ENCODE data around the gene CCRL2. TPM values are rescaled to one million over a fixed set of nuclear protein-coding genes. Genes with fewer than 3 reads are reported as not detected.

CCRL2 gene
- total RNA-seq, 1 experiment from 2014 or later, result not detected

DNA sequence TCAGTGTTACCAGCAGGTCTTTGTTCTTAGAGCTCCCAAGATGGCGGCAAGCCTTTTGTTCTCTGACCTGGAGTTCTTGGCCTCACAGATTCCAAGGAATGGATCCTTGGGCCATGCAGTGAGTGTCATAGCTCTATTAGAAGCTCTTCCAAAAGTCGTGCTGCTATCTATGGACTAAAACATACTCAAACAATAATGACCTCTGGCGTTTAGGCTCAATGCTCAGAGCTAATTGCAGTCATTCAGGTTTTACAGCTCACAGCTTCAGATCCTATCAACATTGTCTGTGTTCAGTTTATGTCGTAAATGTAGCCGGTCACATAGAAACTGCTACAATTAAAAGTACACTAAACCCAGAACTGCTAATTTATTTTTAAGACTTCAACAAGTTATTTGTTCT lies 22.2 kb downstream of the CCRL2 start (continued):
- TF ChIP-seq, protein P1, sequence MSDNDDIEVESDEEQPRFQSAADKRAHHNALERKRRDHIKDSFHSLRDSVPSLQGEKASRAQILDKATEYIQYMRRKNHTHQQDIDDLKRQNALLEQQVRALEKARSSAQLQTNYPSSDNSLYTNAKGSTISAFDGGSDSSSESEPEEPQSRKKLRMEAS (CRISPR knock-in tag; IDR thresholded peaks at IDR 0.05), result no peak
- TF ChIP-seq ESRRA (CRISPR knock-in tag; IDR thresholded peaks at IDR 0.05; ENCODE audit: borderline replicate concordance) (no peak), CREB1 (CRISPR knock-in tag; IDR thresholded peaks at IDR 0.05) (no peak), FOXJ3 (CRISPR knock-in tag; IDR thresholded peaks at IDR 0.05; ENCODE audit: borderline replicate concordance) (no peak), ZNF423 (CRISPR knock-in tag; IDR thresholded peaks at IDR 0.05) (no peak), GTF2I (CRISPR knock-in tag; conservative IDR thresholded peaks at IDR 0.05) (no peak), ZNF317 (CRISPR knock-in tag; IDR thresholded peaks at IDR 0.05; ENCODE audit: borderline replicate concordance, low read depth) (no peak)
- TF ChIP-seq, protein P2, sequence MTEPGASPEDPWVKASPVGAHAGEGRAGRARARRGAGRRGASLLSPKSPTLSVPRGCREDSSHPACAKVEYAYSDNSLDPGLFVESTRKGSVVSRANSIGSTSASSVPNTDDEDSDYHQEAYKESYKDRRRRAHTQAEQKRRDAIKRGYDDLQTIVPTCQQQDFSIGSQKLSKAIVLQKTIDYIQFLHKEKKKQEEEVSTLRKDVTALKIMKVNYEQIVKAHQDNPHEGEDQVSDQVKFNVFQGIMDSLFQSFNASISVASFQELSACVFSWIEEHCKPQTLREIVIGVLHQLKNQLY (CRISPR knock-in tag; IDR thresholded peaks at IDR 0.05), result no peak
- TF ChIP-seq, protein P3, sequence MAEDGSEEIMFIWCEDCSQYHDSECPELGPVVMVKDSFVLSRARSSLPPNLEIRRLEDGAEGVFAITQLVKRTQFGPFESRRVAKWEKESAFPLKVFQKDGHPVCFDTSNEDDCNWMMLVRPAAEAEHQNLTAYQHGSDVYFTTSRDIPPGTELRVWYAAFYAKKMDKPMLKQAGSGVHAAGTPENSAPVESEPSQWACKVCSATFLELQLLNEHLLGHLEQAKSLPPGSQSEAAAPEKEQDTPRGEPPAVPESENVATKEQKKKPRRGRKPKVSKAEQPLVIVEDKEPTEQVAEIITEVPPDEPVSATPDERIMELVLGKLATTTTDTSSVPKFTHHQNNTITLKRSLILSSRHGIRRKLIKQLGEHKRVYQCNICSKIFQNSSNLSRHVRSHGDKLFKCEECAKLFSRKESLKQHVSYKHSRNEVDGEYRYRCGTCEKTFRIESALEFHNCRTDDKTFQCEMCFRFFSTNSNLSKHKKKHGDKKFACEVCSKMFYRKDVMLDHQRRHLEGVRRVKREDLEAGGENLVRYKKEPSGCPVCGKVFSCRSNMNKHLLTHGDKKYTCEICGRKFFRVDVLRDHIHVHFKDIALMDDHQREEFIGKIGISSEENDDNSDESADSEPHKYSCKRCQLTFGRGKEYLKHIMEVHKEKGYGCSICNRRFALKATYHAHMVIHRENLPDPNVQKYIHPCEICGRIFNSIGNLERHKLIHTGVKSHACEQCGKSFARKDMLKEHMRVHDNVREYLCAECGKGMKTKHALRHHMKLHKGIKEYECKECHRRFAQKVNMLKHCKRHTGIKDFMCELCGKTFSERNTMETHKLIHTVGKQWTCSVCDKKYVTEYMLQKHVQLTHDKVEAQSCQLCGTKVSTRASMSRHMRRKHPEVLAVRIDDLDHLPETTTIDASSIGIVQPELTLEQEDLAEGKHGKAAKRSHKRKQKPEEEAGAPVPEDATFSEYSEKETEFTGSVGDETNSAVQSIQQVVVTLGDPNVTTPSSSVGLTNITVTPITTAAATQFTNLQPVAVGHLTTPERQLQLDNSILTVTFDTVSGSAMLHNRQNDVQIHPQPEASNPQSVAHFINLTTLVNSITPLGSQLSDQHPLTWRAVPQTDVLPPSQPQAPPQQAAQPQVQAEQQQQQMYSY (CRISPR knock-in tag; IDR thresholded peaks at IDR 0.05), result no peak
- TF ChIP-seq, protein P4, sequence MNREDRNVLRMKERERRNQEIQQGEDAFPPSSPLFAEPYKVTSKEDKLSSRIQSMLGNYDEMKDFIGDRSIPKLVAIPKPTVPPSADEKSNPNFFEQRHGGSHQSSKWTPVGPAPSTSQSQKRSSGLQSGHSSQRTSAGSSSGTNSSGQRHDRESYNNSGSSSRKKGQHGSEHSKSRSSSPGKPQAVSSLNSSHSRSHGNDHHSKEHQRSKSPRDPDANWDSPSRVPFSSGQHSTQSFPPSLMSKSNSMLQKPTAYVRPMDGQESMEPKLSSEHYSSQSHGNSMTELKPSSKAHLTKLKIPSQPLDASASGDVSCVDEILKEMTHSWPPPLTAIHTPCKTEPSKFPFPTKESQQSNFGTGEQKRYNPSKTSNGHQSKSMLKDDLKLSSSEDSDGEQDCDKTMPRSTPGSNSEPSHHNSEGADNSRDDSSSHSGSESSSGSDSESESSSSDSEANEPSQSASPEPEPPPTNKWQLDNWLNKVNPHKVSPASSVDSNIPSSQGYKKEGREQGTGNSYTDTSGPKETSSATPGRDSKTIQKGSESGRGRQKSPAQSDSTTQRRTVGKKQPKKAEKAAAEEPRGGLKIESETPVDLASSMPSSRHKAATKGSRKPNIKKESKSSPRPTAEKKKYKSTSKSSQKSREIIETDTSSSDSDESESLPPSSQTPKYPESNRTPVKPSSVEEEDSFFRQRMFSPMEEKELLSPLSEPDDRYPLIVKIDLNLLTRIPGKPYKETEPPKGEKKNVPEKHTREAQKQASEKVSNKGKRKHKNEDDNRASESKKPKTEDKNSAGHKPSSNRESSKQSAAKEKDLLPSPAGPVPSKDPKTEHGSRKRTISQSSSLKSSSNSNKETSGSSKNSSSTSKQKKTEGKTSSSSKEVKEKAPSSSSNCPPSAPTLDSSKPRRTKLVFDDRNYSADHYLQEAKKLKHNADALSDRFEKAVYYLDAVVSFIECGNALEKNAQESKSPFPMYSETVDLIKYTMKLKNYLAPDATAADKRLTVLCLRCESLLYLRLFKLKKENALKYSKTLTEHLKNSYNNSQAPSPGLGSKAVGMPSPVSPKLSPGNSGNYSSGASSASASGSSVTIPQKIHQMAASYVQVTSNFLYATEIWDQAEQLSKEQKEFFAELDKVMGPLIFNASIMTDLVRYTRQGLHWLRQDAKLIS (CRISPR knock-in tag; IDR thresholded peaks at IDR 0.05; ENCODE audit: borderline replicate concordance), result no peak

DNA sequence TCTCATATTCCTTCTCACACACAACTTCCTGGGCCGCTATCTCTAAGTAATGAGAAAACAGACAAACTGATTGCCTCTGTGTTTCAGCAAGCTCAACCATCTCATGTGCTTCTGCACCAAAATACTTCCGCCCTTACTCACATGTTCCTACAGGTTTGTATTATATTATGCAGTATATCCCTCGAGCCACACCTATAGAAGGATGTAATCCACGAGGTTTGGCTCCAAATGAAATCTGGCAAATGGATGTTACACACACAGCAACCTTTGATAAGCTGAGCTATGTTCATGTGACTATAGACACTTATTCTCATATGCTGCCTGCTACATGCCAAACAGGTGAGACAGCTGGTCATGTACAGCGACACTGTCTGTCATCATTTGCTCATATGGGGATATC lies 22.6 kb downstream of the CCRL2 start:
- Mint-ChIP-seq H3K36me3 (peaks cover 31% of the 10 kb centered on the region), H3K4me3 (no peak overlapping the region), H3K4me1 (0 out of 2 replicates have a peak, but pooled peaks cover 3% of the 10 kb centered on the region), H3K27ac (no peak overlapping the region), H3K9me3 (peaks cover 38% of the 10 kb centered on the region), H3K27me3 (ENCODE audit: low read depth) (peaks cover 6% of the 10 kb centered on the region; the same call in 1 of the 2 replicates)
- no peak for ATAC-seq
- ChIA-PET POLR2A (no interaction called here), CTCF (interaction anchor here (1.0 to 2.0 kb wide), 6 partner anchors 14 to 221 kb away, joined by 3 to 5 read pairs (median 4); partner anchors contain the start of genes CCR1 and CCR5)
- no peak for DNase-seq (ENCODE audit: low spot score)
- TF ChIP-seq, protein P5, sequence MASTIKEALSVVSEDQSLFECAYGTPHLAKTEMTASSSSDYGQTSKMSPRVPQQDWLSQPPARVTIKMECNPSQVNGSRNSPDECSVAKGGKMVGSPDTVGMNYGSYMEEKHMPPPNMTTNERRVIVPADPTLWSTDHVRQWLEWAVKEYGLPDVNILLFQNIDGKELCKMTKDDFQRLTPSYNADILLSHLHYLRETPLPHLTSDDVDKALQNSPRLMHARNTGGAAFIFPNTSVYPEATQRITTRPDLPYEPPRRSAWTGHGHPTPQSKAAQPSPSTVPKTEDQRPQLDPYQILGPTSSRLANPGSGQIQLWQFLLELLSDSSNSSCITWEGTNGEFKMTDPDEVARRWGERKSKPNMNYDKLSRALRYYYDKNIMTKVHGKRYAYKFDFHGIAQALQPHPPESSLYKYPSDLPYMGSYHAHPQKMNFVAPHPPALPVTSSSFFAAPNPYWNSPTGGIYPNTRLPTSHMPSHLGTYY (CRISPR knock-in tag; IDR thresholded peaks at IDR 0.05), result no peak
- TF ChIP-seq PRRX2 (CRISPR knock-in tag; IDR thresholded peaks at IDR 0.05) (no peak), KAT7 (CRISPR knock-in tag; IDR thresholded peaks at IDR 0.05; ENCODE audit: borderline replicate concordance) (no peak), ZNF416 (CRISPR knock-in tag; IDR thresholded peaks at IDR 0.05) (no peak), ZBTB21 (CRISPR knock-in tag; IDR thresholded peaks at IDR 0.05; ENCODE audit: borderline replicate concordance) (no peak), SP1 (CRISPR knock-in tag; conservative IDR thresholded peaks at IDR 0.05) (no peak), OVOL2 (CRISPR knock-in tag; IDR thresholded peaks at IDR 0.05; ENCODE audit: borderline replicate concordance) (no peak), FOXP1 (CRISPR knock-in tag; IDR thresholded peaks at IDR 0.05; ENCODE audit: borderline replicate concordance) (no peak), SMAD3 (CRISPR knock-in tag; IDR thresholded peaks at IDR 0.05; ENCODE audit: borderline replicate concordance) (no peak)
- TF ChIP-seq, protein P6, sequence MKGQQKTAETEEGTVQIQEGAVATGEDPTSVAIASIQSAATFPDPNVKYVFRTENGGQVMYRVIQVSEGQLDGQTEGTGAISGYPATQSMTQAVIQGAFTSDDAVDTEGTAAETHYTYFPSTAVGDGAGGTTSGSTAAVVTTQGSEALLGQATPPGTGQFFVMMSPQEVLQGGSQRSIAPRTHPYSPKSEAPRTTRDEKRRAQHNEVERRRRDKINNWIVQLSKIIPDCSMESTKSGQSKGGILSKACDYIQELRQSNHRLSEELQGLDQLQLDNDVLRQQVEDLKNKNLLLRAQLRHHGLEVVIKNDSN (CRISPR knock-in tag; IDR thresholded peaks at IDR 0.05), result no peak
- TF ChIP-seq, protein P2 (CRISPR knock-in tag; IDR thresholded peaks at IDR 0.05), result no peak
- TF ChIP-seq, protein P7, sequence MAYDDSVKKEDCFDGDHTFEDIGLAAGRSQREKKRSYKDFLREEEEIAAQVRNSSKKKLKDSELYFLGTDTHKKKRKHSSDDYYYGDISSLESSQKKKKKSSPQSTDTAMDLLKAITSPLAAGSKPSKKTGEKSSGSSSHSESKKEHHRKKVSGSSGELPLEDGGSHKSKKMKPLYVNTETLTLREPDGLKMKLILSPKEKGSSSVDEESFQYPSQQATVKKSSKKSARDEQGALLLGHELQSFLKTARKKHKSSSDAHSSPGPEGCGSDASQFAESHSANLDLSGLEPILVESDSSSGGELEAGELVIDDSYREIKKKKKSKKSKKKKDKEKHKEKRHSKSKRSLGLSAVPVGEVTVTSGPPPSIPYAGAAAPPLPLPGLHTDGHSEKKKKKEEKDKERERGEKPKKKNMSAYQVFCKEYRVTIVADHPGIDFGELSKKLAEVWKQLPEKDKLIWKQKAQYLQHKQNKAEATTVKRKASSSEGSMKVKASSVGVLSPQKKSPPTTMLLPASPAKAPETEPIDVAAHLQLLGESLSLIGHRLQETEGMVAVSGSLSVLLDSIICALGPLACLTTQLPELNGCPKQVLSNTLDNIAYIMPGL (CRISPR knock-in tag; IDR thresholded peaks at IDR 0.05), result no peak

Data from WTC11 (cell line).